H9 (cell line): ENCODE measurements around the gene FHIT. TPM values are rescaled to one million over a fixed set of nuclear protein-coding genes. Genes with fewer than 3 reads are reported as not detected.

Experiments
- DNase-seq: peaks from one replicate; pipeline ENCODE4 v3.0.0-alpha.2; 2017
- H2AFZ ChIP-seq: one replicate; pipeline ENCODE4 v1.6.1; 2013; ENCODE audit warnings: mild to moderate bottlenecking, low read length, control low read depth, moderate library complexity
- H2AK5ac ChIP-seq: 2 replicates; pipeline ENCODE4 v1.6.1; 2013; ENCODE audit warnings: low read length, control low read depth, mixed read lengths; ENCODE audit not compliant: insufficient read length
- H2BK120ac ChIP-seq: one replicate; pipeline ENCODE4 v1.6.1; 2013; ENCODE audit warnings: low read depth, mild to moderate bottlenecking, low read length, control low read depth, inconsistent platforms; ENCODE audit not compliant: poor library complexity, severe bottlenecking
- H2BK12ac ChIP-seq: 2 replicates; pipeline ENCODE4 v1.6.1; 2013; ENCODE audit warnings: low read length, control low read depth, mixed read lengths, low read depth; ENCODE audit not compliant: insufficient read length
- H2BK15ac ChIP-seq: 2 replicates; pipeline ENCODE4 v1.6.1; 2013; ENCODE audit warnings: low read depth, low read length, control low read depth
- H2BK20ac ChIP-seq: one replicate; pipeline ENCODE4 v1.6.1; 2013; ENCODE audit warnings: low read depth, mild to moderate bottlenecking, low read length, control low read depth, inconsistent platforms; ENCODE audit not compliant: poor library complexity, severe bottlenecking
- H2BK5ac ChIP-seq: 2 replicates; pipeline ENCODE4 v1.6.1; 2013; ENCODE audit warnings: low read length, control low read depth, mixed read lengths; ENCODE audit not compliant: insufficient read length
- H3K14ac ChIP-seq: 2 replicates; pipeline ENCODE4 v1.6.1; 2013; ENCODE audit warnings: low read length, control low read depth; ENCODE audit not compliant: insufficient read depth
- H3K18ac ChIP-seq: 2 replicates; pipeline ENCODE4 v1.6.1; 2013; ENCODE audit warnings: low read depth, mild to moderate bottlenecking, mixed read lengths, low read length, control low read depth; ENCODE audit not compliant: insufficient read length
- H3K23ac ChIP-seq: 2 replicates; pipeline ENCODE4 v1.6.1; 2013; ENCODE audit warnings: low read length, control low read depth, mixed read lengths, low read depth; ENCODE audit not compliant: insufficient read length
- H3K23me2 ChIP-seq: 2 replicates; pipeline ENCODE4 v1.6.1; 2013; ENCODE audit warnings: low read depth, mild to moderate bottlenecking, mixed read lengths, low read length, control low read depth; ENCODE audit not compliant: insufficient read length, poor library complexity, severe bottlenecking
- H3K27ac ChIP-seq: 2 replicates; pipeline ENCODE4 v1.5.1; 2013; ENCODE audit warnings: low read length, control low read depth, mixed read lengths, low read depth; ENCODE audit not compliant: insufficient read length
- H3K27me3 ChIP-seq: 2 replicates; pipeline ENCODE4 v1.6.1; 2013; ENCODE audit warnings: low read length, control low read depth, inconsistent platforms; ENCODE audit not compliant: insufficient read depth
- H3K4ac ChIP-seq: 2 replicates; pipeline ENCODE4 v1.6.1; 2013; ENCODE audit warnings: low read depth, mild to moderate bottlenecking, control low read depth, inconsistent platforms, low read length, moderate library complexity
- H3K4me1 ChIP-seq: 2 replicates; pipeline ENCODE4 v1.6.1; 2013; ENCODE audit warnings: low read length, control low read depth, inconsistent platforms; ENCODE audit not compliant: insufficient read depth
- H3K4me2 ChIP-seq: 2 replicates; pipeline ENCODE4 v1.6.1; 2013; ENCODE audit warnings: low read length, control low read depth, mixed read lengths; ENCODE audit not compliant: insufficient read length, insufficient read depth
- H3K56ac ChIP-seq: 2 replicates; pipeline ENCODE4 v1.6.1; 2013; ENCODE audit warnings: low read depth, mild to moderate bottlenecking, mixed read lengths, low read length, control low read depth; ENCODE audit not compliant: insufficient read length
- H3K79me1 ChIP-seq: 2 replicates; pipeline ENCODE4 v1.6.1; 2013; ENCODE audit warnings: low read depth, mild to moderate bottlenecking, moderate library complexity, low read length, control low read depth, inconsistent platforms; ENCODE audit not compliant: insufficient read depth, poor library complexity, severe bottlenecking
- H3K79me2 ChIP-seq: 2 replicates; pipeline ENCODE4 v1.6.1; 2013; ENCODE audit warnings: low read length, control low read depth, inconsistent platforms; ENCODE audit not compliant: insufficient read depth
- H3K9ac ChIP-seq: 2 replicates; pipeline ENCODE4 v1.6.1; 2013; ENCODE audit warnings: low read length, control low read depth, mixed read lengths; ENCODE audit not compliant: insufficient read length; ENCODE audit errors: extremely low read depth
- H3K9me3 ChIP-seq: one replicate; pipeline ENCODE4 v1.6.1; 2013; ENCODE audit warnings: low read depth, low read length, inconsistent platforms; ENCODE audit not compliant: control insufficient read depth
- H3T11ph ChIP-seq: one replicate; pipeline ENCODE4 v1.6.1; 2013; ENCODE audit warnings: mild to moderate bottlenecking, low read length, control low read depth, inconsistent platforms
- H4K20me1 ChIP-seq: one replicate; pipeline ENCODE4 v1.6.1; 2013; ENCODE audit not compliant: control insufficient read depth, insufficient read length, insufficient read depth
- H4K5ac ChIP-seq: 2 replicates; pipeline ENCODE4 v1.6.1; 2013; ENCODE audit warnings: low read depth, mild to moderate bottlenecking, mixed read lengths, low read length, control low read depth; ENCODE audit not compliant: insufficient read length
- H4K8ac ChIP-seq: replicated peaks from 2 replicates; pipeline ENCODE4 v1.6.1; 2013; ENCODE audit warnings: low read length, control low read depth, mixed read lengths, low read depth; ENCODE audit not compliant: insufficient read length
- H4K91ac ChIP-seq: 2 replicates; pipeline ENCODE4 v1.6.1; 2013; ENCODE audit warnings: low read depth, mild to moderate bottlenecking, moderate library complexity, mixed read lengths, low read length, control low read depth; ENCODE audit not compliant: insufficient read length
- H3K27ac Mint-ChIP-seq, 3 experiments: 2 replicates in 2 of 3; 3 replicates in 1 of 3; pipeline ENCODE4 v1.8.0; 2020 to 2021; ENCODE audit warnings: mixed read lengths in 3 of 3, mild to moderate bottlenecking in 1 of 3, moderate library complexity in 1 of 3
- H3K27me3 Mint-ChIP-seq: 2 replicates; pipeline ENCODE4 v1.8.0; 2021; ENCODE audit warnings: low read depth, mild to moderate bottlenecking, moderate library complexity, mixed read lengths
- H3K36me3 Mint-ChIP-seq, 3 experiments: 2 replicates in 2 of 3; 3 replicates in 1 of 3; pipeline ENCODE4 v1.8.0; 2020 to 2021; ENCODE audit warnings: low read depth in 3 of 3, mixed read lengths in 3 of 3; ENCODE audit not compliant: insufficient read depth in 1 of 3
- H3K4me1 Mint-ChIP-seq, 2 experiments: 2 replicates each; pipeline ENCODE4 v1.8.0; 2020; ENCODE audit warnings: mixed read lengths in 2 of 2
- H3K4me3 Mint-ChIP-seq, 2 experiments: 2 replicates in 1 of 2; 3 replicates in 1 of 2; pipeline ENCODE4 v1.8.0; 2020 to 2021; ENCODE audit warnings: mild to moderate bottlenecking in 2 of 2, mixed read lengths in 2 of 2, moderate library complexity in 1 of 2
- H3K9me3 Mint-ChIP-seq, 2 experiments: 2 replicates in 1 of 2; 3 replicates in 1 of 2; pipeline ENCODE4 v1.8.0; 2020; ENCODE audit warnings: mild to moderate bottlenecking in 2 of 2, mixed read lengths in 2 of 2, moderate library complexity in 1 of 2
- WGBS: extraction: QIAGEN DNeasy Blood & Tissue Kit; methylation state at CpG from one replicate; pipeline ENCODE4 v1.1.7; 2013; ENCODE audit warnings: missing lambda C conversion rate, low lambda C conversion rate, mixed read lengths; ENCODE audit not compliant: insufficient read length; ENCODE audit errors: extremely low coverage; 5-methylcytosine and 5-hydroxymethylcytosine counted together
- total RNA-seq: library from RNA; stranded (reverse); gene quantifications from 2 replicates; pipeline ENCODE4 v1.2.1, GENCODE V29; 2021
- TF ChIP-seq, protein P1 (sequence below): fragments of 200-600 bp; sonication (generic); conservative IDR thresholded peaks from 3 replicates; pipeline ENCODE4 v1.8.0; 2021; ENCODE audit warnings: antibody characterized with exemption, mild to moderate bottlenecking

Gene FHIT
- total RNA-seq, 1 experiment from 2014 or later, result 3.0 TPM

DNA sequence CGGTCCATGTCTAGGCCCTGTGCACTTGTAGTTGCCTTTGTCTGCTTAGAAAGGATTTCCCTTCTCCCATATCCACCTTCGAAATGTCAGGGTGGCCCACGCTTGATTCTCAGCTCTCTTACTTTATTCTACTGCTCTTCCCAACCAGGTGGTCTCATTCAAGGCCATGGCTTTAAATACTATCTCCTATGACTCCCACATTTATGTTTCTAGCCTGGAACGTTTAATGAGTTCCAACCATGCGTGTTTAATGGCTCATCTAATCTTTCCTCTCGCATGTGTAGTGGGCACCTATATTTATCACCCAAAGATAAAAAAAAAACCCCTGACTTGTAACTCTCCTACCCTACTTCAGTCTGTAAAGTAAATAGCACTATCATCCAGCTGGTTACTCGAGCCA lies 1474.2 kb downstream of the FHIT start:
- Histone ChIP-seq H2BK20ac (no peak overlapping the region), H3K4ac (no peak overlapping the region), H2BK5ac (no peak overlapping the region), H3K14ac (no peak overlapping the region), H4K8ac (no peak overlapping the region), H3K4me1 (no peaks in the 10 kb centered on the region), H2BK120ac (no peak overlapping the region), H4K20me1 (no peaks in the 10 kb centered on the region), H3K79me1 (no peaks in the 10 kb centered on the region), H3K18ac (no peak overlapping the region), H2AFZ (no peak overlapping the region), H3K9me3 (no peaks in the 10 kb centered on the region), H3K79me2 (no peaks in the 10 kb centered on the region), H2BK15ac (no peak overlapping the region), H4K5ac (no peak overlapping the region), H3K23me2 (no peaks in the 10 kb centered on the region), H3K56ac (no peak overlapping the region), H3K27me3 (no peaks in the 10 kb centered on the region), H3K27ac (no peak overlapping the region), H2BK12ac (no peak overlapping the region), H3K23ac (no peak overlapping the region), H2AK5ac (no peak overlapping the region), H3T11ph (no peak overlapping the region), H3K4me2 (no peak overlapping the region), H4K91ac (no peak overlapping the region), H3K9ac (no peak overlapping the region)
- WGBS, result no CpG with 5 or more reads among the region's 7 CpGs
- Mint-ChIP-seq H3K4me3 (no peak overlapping the region), H3K27me3 (no peaks in the 10 kb centered on the region; the same call in 1 of the 2 replicates), H3K4me1 (peaks cover 7% of the 10 kb centered on the region in 2 experiments), H3K27ac (no peak overlapping the region), H3K9me3 (no peaks in the 10 kb centered on the region; a peak in 1 of 5 replicates), H3K36me3 (no peaks in the 10 kb centered on the region; a peak in 1 of 7 replicates)
- TF ChIP-seq, protein P1, sequence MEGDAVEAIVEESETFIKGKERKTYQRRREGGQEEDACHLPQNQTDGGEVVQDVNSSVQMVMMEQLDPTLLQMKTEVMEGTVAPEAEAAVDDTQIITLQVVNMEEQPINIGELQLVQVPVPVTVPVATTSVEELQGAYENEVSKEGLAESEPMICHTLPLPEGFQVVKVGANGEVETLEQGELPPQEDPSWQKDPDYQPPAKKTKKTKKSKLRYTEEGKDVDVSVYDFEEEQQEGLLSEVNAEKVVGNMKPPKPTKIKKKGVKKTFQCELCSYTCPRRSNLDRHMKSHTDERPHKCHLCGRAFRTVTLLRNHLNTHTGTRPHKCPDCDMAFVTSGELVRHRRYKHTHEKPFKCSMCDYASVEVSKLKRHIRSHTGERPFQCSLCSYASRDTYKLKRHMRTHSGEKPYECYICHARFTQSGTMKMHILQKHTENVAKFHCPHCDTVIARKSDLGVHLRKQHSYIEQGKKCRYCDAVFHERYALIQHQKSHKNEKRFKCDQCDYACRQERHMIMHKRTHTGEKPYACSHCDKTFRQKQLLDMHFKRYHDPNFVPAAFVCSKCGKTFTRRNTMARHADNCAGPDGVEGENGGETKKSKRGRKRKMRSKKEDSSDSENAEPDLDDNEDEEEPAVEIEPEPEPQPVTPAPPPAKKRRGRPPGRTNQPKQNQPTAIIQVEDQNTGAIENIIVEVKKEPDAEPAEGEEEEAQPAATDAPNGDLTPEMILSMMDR, result no peak
- no peak for DNase-seq
